IPS DF 6.9 (cell line): Measurements from ENCODE around the gene CDH10.

Experiments used
- DNase-seq: peaks from one replicate; pipeline ENCODE4 v3.0.0-alpha.2; 2013; ENCODE audit warnings: low read depth, low spot score
- H3K27ac ChIP-seq: one replicate; pipeline ENCODE4 v1.5.1; 2013; ENCODE audit warnings: low read length, control low read depth
- H3K27me3 ChIP-seq: 2 replicates; pipeline ENCODE4 v1.6.1; 2013; ENCODE audit warnings: mild to moderate bottlenecking, low read length; ENCODE audit not compliant: control insufficient read depth, insufficient read depth
- H3K36me3 ChIP-seq: 2 replicates; pipeline ENCODE4 v1.6.1; 2013; ENCODE audit warnings: low read length; ENCODE audit not compliant: control insufficient read depth, insufficient read depth
- H3K4me1 ChIP-seq: 2 replicates; pipeline ENCODE4 v1.6.1; 2013; ENCODE audit warnings: low read length; ENCODE audit not compliant: control insufficient read depth, insufficient read depth
- H3K4me3 ChIP-seq: 2 replicates; pipeline ENCODE4 v1.5.1; 2013; ENCODE audit warnings: mild to moderate bottlenecking, low read length
- H3K9me3 ChIP-seq: 2 replicates; pipeline ENCODE4 v1.6.1; 2013; ENCODE audit warnings: low read length, inconsistent platforms; ENCODE audit not compliant: control insufficient read depth, insufficient read depth
- WGBS: extraction: QIAGEN DNeasy Blood & Tissue Kit; methylation state at CpG from one replicate; pipeline ENCODE4 v1.1.7; 2013; ENCODE audit warnings: mixed read lengths, missing lambda C conversion rate; ENCODE audit not compliant: insufficient read length, insufficient coverage; 5-methylcytosine and 5-hydroxymethylcytosine counted together

The CDH10 gene

GRCh38 chr5:24439465-24439864, 205.3 kb downstream of the CDH10 start:
- no peaks in the 10 kb centered on the region for H3K27me3 ChIP-seq
- H3K4me3 ChIP-seq = no peak overlapping the region
- H3K9me3 ChIP-seq = no peaks in the 10 kb centered on the region
- no peak for DNase-seq
- H3K36me3 ChIP-seq = no peaks in the 10 kb centered on the region
- H3K4me1 ChIP-seq = no peaks in the 10 kb centered on the region
- H3K27ac ChIP-seq = no peak overlapping the region
- WGBS = no CpG with 5 or more reads among the region's 2 CpGs
